Fibroblast of mammary gland (primary cell): Measurements from ENCODE around the gene TBC1D17.

ENCODE experiments used
- DNase-seq: peaks from one replicate; pipeline ENCODE4 v3.0.0-alpha.2; 2010; ENCODE audit warnings: low read depth
- H3K4me3 ChIP-seq: 2 replicates; pipeline ENCODE4 v1.5.1; 2011; ENCODE audit warnings: low read depth, mild to moderate bottlenecking, low read length, moderate library complexity; ENCODE audit not compliant: control insufficient read depth
- TF ChIP-seq, protein P1 (sequence below): conservative IDR thresholded peaks from 2 replicates; pipeline ENCODE4 v1.5.1; 2011; ENCODE audit warnings: low read depth, low read length, inconsistent platforms; ENCODE audit not compliant: control insufficient read depth, insufficient read depth

TBC1D17 gene

DNA sequence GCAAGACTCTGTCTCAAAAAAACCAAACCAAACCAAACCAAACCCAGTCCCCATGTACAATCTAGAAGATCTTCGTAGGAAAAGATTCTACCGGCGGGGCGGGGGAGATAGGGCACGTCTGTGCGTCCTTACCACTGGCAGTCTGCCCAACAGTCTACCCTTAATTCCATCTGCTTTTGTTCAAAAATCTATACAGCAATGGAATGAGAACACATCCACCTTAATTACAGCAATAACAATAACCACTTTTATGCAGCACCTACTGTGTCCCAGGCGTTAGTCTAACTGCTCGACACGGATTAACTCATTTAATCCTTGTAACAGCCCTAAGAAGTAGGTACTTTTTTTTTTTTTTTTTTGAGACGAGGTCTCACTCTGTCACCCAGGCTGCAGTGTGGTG is 49.0 kb downstream of the TBC1D17 start:
- no peak overlapping the region for H3K4me3 ChIP-seq
- TF ChIP-seq, protein P1, sequence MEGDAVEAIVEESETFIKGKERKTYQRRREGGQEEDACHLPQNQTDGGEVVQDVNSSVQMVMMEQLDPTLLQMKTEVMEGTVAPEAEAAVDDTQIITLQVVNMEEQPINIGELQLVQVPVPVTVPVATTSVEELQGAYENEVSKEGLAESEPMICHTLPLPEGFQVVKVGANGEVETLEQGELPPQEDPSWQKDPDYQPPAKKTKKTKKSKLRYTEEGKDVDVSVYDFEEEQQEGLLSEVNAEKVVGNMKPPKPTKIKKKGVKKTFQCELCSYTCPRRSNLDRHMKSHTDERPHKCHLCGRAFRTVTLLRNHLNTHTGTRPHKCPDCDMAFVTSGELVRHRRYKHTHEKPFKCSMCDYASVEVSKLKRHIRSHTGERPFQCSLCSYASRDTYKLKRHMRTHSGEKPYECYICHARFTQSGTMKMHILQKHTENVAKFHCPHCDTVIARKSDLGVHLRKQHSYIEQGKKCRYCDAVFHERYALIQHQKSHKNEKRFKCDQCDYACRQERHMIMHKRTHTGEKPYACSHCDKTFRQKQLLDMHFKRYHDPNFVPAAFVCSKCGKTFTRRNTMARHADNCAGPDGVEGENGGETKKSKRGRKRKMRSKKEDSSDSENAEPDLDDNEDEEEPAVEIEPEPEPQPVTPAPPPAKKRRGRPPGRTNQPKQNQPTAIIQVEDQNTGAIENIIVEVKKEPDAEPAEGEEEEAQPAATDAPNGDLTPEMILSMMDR = no peak
- DNase-seq = no peak

DNA sequence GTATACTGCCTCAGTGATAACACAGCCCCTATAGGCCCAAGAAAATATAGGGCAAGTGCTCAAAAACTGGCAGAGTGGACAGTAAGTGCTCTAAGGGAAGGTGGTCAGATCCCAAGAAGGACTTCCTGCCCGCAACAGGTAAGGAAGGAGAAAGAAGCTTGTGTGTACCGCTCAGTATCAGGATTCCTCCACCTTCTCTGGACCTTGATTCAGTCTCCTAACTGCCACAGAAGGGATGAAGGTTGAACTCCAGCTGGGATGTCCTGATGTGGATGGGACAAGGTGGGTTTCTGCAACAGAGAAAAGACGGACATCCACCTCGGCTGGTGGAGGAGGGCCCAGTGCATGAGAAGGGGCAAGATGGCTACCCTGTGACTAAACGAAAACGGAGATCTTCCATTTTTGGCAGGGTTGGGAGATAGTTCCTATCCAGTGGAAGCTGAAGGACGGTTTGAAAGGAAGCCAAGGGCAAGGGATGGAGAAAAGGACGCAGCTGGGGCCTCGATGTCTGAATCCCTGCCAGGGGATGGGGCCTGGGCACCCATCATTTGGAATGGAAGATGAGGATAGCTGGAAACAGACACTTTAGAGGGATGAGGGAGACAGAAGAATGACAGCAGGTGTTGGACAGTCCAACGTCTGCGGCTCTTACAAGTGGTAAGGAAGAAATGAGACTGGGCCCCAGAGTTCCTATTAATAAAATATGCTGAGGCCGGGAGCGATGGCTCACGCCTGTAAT is 50.2 kb downstream of the TBC1D17 start:
- TF ChIP-seq, protein P1 = no peak
- H3K4me3 ChIP-seq = peak overlapping the region; percentile 16
- no peak for DNase-seq

DNA sequence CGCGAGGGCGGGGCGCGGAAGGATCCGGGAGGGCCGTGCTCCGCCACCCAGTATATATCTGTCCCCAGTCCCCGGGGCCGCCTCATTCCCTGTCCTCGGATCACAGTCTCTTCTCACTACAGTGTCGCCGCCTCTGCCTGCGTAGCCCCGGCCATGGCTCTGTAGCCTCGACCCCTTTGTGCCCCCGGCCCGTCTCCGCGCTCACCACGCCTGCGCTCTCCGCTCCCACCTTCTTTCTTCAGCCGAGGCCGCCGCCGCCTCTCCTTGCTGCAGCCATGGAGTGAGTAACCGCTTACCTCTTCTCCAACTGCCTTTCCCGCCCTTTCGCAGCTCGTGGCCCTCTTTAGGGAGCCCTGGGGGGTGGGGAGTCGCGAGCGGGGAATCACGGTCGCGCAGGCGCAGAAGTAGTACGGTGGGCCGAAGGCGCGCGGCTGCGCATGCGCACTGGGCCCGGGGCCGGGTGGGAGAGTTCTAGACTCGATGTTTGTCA is 51.7 kb downstream of the TBC1D17 start, which contains the start of the genes ATF5 and NUP62:
ATF5 (plus strand) TSS at position 85 of the 490 bp plus-strand sequence. CDS start 1,646 bp downstream, outside the sequence.
NUP62 (minus strand) TSS at position 384 of the 490 bp plus-strand sequence. CDS start 19,697 bp downstream, outside the sequence.
- peak; percentile 78 for DNase-seq
- TF ChIP-seq, protein P1 = no peak
- H3K4me3 ChIP-seq = peak within 1 kb of the TSS; percentile 90

DNA sequence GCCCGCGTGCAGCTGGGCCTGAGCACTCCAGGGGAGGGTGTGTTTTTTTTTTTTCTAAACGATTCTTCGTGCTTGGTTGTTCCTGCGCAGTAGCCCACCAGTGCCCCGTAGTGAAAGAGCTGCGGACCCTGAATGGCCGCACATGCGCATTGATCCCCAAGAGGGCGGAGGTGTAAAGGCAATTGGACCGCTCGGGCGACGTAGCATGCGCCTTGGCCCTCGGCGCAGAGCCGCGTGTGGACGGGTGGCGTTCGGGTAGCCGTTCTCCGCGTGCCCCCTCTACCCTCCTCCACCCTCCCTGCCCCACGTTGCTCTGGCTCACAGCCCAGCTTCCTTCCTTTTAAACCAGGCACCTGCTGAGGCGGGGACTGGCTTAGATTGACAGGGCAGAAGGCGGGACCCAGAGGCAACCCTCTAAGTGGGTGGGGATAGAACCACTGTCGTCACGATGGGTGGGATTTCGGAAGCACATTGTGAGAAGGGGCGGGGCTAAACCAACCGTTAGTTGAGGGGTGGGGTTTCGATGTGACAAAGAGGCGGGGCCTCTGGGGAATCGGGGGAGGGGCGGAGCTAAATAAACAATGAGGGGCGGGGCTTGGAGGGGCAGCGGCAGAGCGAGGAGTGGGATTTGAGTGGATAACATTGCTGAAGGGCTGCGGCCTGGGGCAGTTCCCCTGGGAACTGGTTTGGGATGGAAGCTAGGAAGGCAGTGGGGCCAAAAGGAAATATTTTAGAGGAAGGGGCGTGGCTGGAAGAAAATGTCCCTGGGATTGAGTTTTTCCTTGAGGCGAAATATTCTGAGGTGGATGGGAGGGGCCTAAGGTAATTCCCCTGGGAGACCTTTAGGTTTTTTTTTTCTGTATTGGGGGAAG is 52.3 kb downstream of the TBC1D17 start:
- DNase-seq = peak; percentile 97
- TF ChIP-seq, protein P1 = no peak
- H3K4me3 ChIP-seq = peak overlapping the region; percentile 90

DNA sequence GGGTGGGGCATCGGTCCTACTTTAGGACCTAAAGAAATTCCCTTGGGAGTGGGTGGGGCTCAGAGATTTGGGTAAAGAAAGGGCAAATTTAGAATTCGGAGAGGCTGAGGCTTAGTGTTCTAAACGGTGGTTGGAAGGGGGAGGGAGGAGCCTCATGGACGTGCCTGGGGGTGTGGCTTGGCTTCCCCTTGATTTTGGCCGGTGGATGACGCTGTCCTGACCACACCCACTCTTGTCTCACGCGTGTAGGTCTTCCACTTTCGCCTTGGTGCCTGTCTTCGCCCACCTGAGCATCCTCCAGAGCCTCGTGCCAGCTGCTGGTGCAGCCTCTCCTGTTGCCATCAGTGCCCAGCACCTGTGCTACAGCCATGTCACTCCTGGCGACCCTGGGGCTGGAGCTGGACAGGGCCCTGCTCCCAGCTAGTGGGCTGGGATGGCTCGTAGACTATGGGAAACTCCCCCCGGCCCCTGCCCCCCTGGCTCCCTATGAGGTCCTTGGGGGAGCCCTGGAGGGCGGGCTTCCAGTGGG is 53.0 kb downstream of the TBC1D17 start:
- peak; percentile 42 for DNase-seq
- TF ChIP-seq, protein P1 = no peak
- H3K4me3 ChIP-seq = peak overlapping the region; percentile 90

DNA sequence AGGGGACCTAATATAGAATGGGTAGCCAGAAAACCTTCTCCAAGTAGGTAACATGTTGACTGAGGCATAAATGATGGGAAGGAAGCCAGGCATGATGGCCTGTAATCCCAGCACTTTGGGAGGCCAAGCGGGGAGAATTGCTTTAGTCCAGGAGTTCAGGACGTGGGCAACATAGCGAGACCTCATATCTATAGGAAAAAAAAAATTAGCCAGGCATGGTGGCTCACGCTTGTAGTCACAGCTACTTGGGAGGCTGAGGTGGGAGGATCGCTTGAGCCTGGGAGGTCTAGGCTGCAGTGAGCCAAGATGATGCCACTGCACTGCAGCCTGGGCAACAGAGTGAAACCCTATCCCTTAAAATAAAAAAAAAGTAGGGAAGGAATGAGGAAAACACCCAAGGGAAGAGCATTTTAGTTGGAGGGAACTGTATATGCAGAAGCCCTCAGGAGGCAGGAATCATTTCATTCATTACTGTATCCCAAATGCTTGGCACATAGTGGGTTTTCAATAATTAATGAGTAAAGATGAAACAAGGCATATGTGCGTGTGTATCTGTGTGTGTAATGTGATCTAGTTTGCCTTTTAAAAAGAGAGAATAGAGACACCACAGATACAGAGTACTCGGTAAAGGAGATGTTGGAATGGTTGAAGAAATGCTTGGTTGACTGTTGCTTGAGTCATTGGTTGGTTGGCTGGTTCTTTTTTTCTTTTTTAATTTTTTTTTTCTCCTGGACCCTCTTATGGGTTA is 54.0 kb downstream of the TBC1D17 start:
- no peak overlapping the region for H3K4me3 ChIP-seq
- DNase-seq = no peak
- TF ChIP-seq, protein P1 = no peak
